Lower leg skin (tissue), 4 donors: Measurements from ENCODE around the gene ATP1B1. TPM values are rescaled to one million over a fixed set of nuclear protein-coding genes. Genes with fewer than 3 reads are reported as not detected.

Source experiments
- DNase-seq, 2 donors: peaks; one replicate each; pipeline ENCODE4 v3.0.0-alpha.2; 2019; ENCODE audit warnings: low spot score in 2 of 2
- H3K4me3 ChIP-seq: fragments of 200-600 bp; sonication (generic); 2 replicates; pipeline ENCODE4 v1.5.1; 2017; ENCODE audit warnings: mild to moderate bottlenecking, low read depth; ENCODE audit not compliant: poor library complexity, severe bottlenecking
- CTCF ChIP-seq, 3 donors: fragments of 450-650 bp; IDR thresholded peaks; one replicate each; pipeline ENCODE4 v1.5.1; 2016; ENCODE audit warnings: antibody characterized with exemption in 3 of 3, mild to moderate bottlenecking in 3 of 3, moderate library complexity in 2 of 3
- POLR2A ChIP-seq, 2 donors: fragments of 450-650 bp; IDR thresholded peaks; one replicate each; pipeline ENCODE4 v1.6.1; 2016 to 2017; ENCODE audit warnings: antibody characterized with exemption in 2 of 2, mild to moderate bottlenecking in 1 of 2, moderate library complexity in 1 of 2
- WGBS, 2 donors: methylation state at CpG; one replicate each; pipeline ENCODE4 v1.1.5; 2018; 5-methylcytosine and 5-hydroxymethylcytosine counted together
- intact Hi-C: fragments of 100-400 bp; cut with DNase I; formaldehyde crosslinking; loops from one replicate; pipeline ENCODE4 v1.15.0; 2023; ENCODE audit warnings: low total_unique reads
- total RNA-seq, 4 donors: library from RNA; depleted of rRNA; stranded (reverse); fragments of >200 nt; gene quantifications; one replicate each; pipeline ENCODE4 v1.1.0, GENCODE V29; 2016

Gene ATP1B1
- total RNA-seq, result 100 to 1,000 TPM in 2 of 4 donors, 10 to 100 TPM in 2; 35.3 to 213 (median 122) TPM

DNA sequence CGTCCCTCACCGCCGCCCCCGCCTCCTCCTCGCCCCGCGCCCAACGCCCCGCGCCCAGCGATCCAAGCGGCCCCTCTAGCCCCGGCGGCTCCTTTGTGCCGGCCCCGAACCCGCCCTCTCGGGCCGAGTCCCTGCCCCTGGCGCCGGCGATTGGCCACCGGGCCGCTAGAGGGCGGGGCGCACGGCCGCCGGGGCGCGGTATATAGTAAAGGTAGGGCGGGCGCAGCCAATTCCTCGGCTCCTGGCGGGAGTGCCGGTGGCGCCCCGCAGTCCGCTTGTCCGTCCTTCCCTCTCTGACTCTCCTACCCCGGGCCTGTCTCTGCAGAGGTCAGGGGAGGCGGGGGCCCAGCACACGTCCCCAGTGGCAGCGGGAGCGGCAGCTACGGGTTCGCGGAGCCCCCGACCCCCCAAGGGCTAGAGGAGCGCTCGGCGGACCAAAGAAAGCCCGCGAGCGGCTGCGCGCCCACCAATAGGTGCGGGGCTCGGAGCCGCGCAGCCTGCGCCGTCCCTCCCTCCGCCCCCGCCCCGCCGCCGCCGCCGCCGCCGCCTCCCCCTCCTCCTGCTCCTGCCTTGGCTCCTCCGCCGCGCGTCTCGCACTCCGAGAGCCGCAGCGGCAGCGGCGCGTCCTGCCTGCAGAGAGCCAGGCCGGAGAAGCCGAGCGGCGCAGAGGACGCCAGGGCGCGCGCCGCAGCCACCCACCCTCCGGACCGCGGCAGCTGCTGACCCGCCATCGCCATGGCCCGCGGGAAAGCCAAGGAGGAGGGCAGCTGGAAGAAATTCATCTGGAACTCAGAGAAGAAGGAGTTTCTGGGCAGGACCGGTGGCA, at the start of gene ATP1B1:
Gene ATP1B1 (plus strand): TSS at position 596 of the 826 bp plus-strand sequence. CDS start 140 bp downstream, at position 736.
- H3K4me3 ChIP-seq, result peak within 1 kb of the TSS; percentile 73
- 1 to 3% methylated on average over 19 to 26 of the region's 100 CpGs for WGBS, 2 donors
- intact Hi-C loops, result no loop called here
- DNase-seq, result peak; percentile 72 to 95
- TF ChIP-seq CTCF (IDR thresholded peaks at IDR 0.05), result no peak
- TF ChIP-seq POLR2A (IDR thresholded peaks at IDR 0.05), result peak in 1 of 2 donors; percentile 23

GRCh38 chr1:169059421-169059820, 47.1 kb upstream of the ATP1B1 start:
- DNase-seq, result no peak
- no peak for TF ChIP-seq CTCF (IDR thresholded peaks at IDR 0.05)
- TF ChIP-seq POLR2A (IDR thresholded peaks at IDR 0.05), result no peak
- no peak overlapping the region for H3K4me3 ChIP-seq
- intact Hi-C loops, result no loop called here
- 82 to 84% methylated on average over 1 of the region's 1 CpG for WGBS, 2 donors

- no peak for TF ChIP-seq POLR2A (IDR thresholded peaks at IDR 0.05)
- no peak for TF ChIP-seq CTCF (IDR thresholded peaks at IDR 0.05)
- 61 to 71% methylated on average over 9 of the region's 9 CpGs for WGBS, 2 donors
- no peak for DNase-seq
- intact Hi-C loops, result no loop called here
- no peak overlapping the region for H3K4me3 ChIP-seq
Measured at GRCh38 chr1:169060043-169060722, 46.3 kb upstream of the ATP1B1 start.

GRCh38 chr1:169060919-169061639, 45.4 kb upstream of the ATP1B1 start:
- intact Hi-C loops, result no loop called here
- TF ChIP-seq CTCF (IDR thresholded peaks at IDR 0.05) (no peak), POLR2A (IDR thresholded peaks at IDR 0.05) (no peak)
- H3K4me3 ChIP-seq, result no peak overlapping the region
- WGBS, 2 donors, result 52 to 65% methylated on average over 4 of the region's 4 CpGs
- peak in 1 of 2 donors; percentile 29 for DNase-seq

DNA sequence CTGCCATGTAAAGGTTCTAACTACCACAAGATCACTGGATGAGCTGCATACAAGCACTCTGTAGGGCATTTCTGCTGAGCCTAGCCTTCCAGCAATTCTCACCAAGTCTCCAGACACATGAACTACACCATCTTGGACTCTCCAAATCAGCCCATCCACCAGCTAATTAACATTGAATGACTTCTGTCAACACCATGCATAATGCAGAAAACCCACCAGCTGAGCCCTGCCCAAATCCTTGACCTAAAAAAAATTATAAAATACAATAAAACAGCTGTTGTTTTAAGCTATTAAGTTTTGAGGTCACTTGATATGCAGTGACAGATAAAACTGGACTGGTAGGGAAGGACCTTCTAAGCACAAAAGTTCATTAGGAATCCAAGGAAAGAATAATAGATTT, 44.3 kb upstream of the ATP1B1 start:
- intact Hi-C loops, result no loop called here
- H3K4me3 ChIP-seq, result no peak overlapping the region
- no peak for TF ChIP-seq CTCF (IDR thresholded peaks at IDR 0.05)
- no peak for TF ChIP-seq POLR2A (IDR thresholded peaks at IDR 0.05)

More for the DNA sequence above, 44.3 kb upstream of the ATP1B1 start:
- no peak for DNase-seq
